ENCODE measurements around the gene SLIT3.

The SLIT3 gene

DNA sequence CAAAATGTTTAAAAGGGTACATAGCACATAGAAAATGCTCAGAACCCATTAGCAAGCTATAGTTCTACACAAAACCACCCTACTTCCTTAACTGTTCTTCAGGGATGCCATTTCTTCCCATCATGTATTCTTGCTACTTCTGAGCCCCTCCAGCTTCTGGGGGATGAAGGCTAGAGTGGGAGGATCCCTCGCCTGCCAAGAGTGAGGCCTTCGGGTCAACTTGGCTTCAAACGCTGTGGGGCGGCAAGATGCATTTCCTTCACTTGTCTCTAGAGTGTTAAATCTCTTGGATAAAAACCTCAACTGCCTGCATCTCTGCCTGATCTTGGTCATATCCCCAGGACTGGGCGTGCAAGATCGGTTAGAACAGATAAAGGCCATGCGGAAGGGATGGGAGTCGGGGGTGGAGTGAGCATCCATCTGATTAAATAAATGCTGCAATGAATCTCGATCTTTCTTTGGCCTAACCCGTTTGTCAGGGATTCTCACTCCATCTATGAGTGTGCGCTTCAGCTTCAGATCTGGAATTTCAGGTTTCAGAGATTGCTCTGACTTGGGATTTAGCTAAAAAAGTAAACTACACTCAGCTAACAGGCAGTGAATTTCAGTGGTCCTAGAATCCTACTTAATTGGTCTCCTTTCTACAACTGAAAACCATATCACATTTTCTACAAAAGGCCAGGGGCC is 603.8 kb downstream of the SLIT3 start:
- DNase-seq (ENCODE audit: low spot score) = no peak

DNA sequence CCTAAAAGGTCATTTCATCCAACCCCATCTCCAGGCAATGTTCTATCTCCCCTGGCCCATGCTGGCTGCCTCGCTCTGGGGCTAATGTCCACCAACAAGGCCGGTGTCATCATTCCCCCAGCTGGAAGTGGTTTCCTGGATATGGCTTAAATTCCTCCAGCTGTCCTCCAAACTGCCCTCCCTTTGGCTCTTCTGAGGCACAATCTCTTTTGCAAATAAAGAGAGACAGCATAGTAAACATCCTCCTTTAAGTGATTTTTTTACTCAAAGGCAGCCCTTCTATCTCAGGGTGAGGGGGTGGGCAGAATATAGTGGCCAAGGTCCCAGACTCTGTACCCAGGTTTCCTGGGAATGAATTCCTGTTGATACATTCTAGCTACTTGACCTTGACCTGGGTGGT is 604.3 kb downstream of the SLIT3 start:
- no peak for DNase-seq (ENCODE audit: low spot score)

DNA sequence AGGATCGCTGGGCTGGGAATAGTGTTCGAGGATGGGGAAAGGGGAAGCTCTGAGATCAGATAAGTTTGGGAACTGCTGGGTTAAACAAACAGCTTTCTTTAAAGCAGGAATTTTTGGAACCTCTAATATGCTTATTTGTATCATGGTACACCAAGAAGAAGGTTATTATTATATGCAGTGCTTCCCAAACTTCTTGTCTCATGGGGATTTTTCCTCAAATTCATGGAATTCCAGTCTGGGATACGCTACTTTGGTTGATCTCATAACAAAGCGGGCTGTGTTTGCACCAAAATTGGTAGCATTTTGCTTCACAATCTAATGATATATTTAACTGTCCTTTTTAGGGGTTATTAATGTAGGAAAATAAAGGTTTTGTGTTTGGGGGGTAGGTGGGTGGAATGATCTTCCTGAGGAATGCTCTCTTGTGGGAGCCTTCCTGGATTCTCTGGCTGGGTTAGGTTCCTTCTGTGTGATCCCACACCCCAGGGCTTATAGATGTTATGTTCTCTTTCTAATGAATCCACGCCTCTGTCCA is 605.6 kb downstream of the SLIT3 start:
- DNase-seq (ENCODE audit: low spot score) = no peak

DNA sequence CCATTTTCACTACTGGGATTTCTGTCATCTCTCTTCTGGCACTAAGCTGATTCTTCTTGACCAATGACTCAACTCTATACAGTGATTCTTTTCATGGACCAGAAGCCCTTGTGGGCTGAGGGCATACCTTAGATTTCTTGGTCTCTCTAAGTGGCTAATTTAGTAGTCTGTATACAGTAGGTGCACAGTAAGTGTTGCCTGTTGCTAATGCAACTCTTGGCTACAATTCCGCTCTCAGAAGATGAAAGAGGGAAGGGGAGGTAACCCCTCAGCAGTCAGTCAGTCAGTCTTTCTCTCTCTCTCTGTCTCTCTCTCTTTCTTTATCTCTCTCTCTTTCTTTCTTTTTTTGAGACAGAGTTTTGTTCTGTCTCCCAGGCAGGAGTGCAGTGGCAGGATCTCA is 606.6 kb downstream of the SLIT3 start:
- DNase-seq (ENCODE audit: low spot score) = no peak

DNA sequence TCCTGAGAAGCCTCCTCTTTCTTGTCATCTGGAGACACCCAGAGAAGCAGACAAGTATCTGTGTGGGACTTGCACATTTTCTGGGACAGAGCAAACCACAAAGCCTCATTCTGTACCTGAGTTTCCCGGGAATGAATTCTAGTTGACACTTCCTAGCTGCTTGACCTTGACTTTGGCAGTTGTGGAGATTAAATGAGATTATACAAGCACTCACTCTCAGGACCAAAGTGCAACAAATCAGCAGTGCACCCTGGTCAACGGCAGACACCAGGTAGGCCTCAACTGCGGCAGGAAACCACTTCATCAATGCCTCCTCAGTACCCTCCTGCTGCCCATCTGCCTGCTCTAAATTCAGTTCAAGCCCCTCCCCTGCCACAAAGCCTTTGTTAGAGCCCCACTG is 607.1 kb downstream of the SLIT3 start:
- no peak for DNase-seq (ENCODE audit: low spot score)

DNA sequence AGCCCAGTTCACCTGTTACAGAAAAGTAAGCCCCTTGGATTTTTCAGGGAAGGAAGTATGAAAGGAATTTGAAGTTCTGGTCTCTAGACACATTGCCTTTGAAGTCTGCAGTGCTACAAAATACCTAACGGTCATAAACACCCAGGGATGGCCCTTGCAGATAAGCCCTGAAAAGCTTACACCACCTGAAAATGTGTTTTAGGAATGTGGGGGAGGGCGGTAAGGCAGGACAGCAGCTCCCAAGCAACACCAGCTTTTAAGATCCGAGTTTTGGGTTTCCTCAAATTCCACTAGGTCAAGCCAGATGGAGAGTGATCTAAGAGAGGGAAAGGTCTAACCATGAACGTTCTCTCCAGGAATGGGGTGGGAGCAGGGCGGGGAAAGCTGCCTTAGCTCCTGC is 607.6 kb downstream of the SLIT3 start:
- no peak for DNase-seq (ENCODE audit: low spot score)

DNA sequence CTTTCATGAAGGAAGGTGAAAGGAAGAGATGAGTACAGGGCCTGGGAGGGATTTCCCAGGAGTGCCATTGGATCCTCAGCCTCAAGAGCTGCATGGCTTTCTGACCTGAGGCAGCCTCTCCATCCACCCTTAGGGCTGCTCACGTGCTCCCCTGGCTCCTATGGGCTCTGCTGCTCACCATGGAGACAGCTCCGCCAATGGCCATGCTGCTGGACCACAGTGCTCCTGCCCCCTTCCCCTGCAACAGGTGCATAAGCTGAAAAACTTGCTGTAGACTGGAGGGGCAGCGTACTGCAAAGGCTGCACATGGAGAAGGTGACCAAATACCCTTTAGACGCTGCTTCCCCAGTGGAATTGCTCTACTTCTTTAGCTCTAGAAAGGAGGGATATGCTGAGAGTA is 609.0 kb downstream of the SLIT3 start:
- no peak for DNase-seq (ENCODE audit: low spot score)

DNA sequence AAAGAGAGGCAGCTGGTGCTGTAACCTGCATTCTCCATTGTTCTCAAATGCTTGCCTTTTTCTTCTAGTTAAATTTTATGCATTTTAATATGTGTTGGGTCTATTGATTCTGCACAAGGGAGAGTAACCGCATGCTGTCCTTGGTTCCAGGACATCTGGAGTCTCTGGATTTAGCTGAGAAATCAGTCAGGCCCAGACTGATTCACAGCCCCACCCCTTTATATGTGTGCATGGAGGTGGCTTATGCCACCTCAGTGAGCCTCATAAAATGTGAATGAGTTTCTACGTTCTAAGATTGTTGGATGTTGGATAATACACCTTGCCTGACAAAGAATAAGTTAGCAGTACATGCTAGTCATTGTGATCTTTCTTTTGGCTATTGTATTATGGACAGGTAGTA is 611.7 kb downstream of the SLIT3 start:
- no peak for DNase-seq (ENCODE audit: low spot score)

DNA sequence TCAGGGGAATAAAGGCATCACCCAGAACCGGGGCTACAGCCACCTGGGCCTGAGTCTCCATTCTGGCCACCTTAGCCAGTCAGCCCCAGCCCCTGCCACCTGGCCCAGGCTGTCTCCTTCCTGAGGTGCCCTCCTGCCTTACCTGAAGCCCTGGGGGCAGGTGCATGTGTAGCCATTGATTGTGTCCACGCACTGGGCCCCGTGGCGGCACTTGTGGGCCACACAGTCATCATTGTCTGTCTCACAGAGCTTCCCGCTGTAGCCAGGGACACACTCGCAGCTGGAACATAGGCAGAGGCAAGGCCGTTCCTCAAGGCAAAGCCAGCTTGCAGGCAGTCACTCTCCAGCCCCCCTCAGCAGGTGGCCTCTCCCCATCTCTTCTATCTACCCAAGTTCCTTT is 614.1 kb downstream of the SLIT3 start:
- no peak for DNase-seq (ENCODE audit: low spot score)

DNA sequence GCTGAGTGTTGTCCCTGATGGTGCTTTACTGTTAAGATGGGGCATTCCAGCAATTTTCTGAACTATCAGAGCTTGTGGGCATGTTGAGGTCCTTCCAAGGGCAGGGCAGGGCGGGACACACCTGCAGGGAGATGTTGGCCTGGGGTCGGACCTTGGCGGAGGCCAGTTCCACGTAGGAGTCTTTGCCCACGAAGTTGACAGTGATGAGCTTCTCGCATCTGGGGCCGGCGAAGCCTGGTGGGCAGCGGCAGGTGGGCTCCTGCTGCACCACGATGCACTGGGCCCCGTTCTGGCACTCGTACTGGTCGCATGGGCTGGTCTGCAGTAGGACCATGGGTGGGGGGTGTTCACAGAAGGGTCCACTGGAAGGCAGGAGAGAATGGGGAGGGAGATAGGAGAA is 615.4 kb downstream of the SLIT3 start:
- DNase-seq (ENCODE audit: low spot score) = no peak

DNA sequence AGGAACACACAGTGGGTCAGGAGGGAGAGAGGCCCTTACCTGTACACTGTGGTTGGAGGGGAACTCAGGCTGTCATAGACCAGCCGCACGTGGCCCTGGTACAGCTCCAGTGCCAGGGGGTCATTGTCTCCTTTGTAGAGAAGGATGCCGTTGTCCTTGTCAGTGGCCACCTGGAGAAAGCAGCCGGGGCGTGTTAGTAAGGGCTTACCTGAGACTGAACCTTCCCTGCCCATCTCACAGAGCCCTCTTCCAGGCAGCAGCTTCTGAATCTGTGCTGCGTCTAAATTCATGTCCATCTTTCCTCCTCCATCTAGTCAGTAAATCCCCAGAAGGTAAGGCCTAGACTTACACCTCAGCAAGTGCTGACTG is 617.0 kb downstream of the SLIT3 start:
- no peak for DNase-seq (ENCODE audit: low spot score)

DNA sequence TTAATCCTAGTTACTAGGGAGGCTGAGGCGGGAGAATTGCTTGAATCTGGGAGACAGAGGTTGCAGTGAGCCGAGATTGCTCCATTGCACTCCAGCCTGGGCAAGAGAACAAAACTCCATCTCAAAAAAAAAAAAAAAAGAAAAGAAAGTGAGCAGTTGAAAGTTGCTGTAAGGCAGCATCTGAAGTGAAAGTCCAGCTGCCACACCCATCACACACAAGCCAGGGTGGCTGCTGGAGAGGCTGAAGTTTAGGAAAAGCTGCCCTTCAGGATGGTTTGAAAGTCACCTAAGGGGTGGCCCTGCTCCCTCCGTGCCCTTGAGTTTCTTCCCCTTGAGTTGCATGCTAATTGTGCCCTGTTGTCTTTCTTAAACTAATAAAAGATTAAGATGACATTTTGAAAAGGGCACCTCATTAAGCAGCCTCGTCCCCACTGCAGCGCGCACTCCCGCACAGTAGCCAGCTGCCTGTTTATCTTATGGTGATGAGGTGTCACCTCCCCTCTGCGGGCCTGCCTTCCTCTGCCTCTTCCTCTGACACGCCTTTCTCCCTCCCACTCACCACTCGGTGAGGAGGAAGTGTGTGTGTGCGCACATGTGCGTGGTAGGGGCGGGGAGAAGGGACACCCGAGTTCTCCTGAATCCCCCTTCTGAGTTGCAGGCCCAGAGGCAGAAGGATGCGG is 617.6 kb downstream of the SLIT3 start:
- no peak for DNase-seq (ENCODE audit: low spot score)

DNA sequence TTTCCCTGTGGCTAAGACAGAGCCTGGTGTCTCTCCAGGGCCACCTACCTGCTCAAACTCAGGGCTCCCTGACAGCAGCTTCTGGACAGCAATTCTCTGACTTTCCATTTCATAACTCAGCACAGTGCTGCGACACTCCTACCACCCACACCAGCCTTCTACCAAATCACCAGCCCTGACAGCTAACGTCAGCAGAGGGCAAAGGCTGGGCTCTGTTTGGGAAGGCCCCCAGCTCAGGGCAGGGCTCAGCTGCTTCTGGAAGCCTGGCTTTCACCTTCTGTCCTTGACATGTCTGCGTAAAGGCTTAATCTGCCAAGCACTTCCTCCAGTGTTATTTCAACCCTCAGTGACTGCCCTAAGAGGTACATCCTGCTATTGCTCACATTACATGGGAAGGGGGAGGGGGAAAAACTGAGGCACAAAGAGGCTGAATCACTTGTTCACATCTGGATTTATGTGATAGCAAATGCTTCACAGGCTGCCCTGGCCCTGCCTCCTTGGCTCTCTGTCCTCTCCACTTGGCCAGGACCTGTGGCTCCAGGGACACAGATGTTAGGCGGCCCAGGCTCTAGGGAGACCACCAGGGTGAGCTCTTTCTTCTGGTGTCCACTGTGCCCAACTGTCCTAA is 619.3 kb downstream of the SLIT3 start:
- DNase-seq (ENCODE audit: low spot score) = no peak

DNA sequence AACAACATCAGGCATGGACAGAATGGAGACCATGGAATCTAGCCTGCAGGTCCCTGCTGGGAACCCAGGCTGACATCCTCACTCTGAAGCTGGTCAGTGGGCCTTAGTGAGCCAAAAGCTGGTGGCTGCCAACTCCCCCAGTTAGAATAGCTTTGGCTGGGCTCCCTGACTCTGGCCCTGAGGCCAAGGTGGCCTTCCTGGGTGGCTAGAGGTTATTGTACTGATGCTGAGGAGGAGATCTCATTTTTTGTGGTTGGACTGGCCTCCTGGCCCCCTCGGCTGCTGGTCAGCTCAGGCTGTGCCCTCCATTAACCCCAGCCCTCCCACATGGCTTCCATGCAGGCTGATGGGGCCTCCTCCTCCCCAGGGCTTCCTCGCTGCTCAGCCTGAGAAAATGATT is 620.5 kb downstream of the SLIT3 start:
- no peak for DNase-seq (ENCODE audit: low spot score)

DNA sequence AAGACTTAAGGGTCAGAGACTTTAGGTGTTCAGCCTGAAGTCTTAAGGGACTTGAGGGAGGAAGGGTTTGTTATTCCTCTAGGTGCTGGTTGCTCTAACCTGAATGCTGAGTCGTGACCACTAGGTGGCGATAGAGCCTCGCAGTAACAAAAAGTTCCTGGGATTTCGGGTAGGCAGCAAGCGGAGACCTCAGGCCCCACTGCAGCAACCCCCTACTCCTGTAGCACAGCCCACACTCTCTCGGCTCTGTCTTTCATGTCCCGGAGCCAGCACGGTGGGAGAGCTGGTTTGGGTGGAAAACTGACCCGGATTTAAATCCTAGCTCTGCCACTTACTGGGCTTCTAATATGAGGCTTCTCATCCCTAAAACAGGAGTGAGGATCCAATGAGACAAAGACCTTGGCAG is 621.4 kb downstream of the SLIT3 start:
- DNase-seq (ENCODE audit: low spot score) = peak; percentile 68

DNA sequence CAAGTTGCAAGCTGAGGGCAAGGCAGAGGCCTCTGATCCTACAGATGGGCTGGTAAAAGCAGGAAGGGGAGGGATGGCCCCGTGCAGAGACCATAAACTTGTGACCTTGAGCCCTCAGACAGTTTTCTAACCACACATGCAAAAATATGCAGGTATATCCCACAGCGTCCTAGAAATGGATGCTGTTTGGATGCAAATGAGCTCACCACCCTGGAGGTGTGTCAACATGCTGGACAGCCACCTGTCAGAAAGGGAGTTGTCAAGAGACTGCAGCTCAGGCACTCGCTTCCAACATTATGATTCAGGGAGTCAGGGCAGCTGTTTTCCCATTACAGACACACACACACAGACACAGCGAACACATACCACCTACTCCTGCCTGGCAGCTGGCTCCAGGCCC is 624.4 kb downstream of the SLIT3 start:
- no peak for DNase-seq (ENCODE audit: low spot score)

DNA sequence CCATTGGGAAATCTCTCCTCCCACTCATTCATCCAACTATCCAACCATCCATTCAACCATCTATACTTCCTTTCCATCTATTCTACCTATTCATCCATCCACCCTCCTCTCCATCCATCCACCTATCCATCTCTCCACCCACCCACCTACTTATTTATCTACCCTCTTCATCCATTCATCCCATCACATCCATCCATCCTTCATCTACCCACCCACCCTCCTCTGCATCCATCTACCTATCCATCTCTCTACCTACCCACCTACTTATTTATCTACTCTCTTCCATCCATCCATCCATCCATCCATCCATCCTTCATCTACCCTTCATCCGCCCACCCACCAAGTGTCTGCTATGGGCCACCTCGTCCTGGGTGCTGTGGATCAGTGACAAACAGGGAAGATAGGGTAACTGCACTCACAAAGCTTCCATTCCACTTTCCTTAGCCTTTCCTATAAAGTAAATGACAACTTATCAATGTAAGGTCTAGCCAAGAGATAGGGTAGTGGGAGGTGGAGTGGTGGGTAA is 625.0 kb downstream of the SLIT3 start:
- DNase-seq (ENCODE audit: low spot score) = no peak

DNA sequence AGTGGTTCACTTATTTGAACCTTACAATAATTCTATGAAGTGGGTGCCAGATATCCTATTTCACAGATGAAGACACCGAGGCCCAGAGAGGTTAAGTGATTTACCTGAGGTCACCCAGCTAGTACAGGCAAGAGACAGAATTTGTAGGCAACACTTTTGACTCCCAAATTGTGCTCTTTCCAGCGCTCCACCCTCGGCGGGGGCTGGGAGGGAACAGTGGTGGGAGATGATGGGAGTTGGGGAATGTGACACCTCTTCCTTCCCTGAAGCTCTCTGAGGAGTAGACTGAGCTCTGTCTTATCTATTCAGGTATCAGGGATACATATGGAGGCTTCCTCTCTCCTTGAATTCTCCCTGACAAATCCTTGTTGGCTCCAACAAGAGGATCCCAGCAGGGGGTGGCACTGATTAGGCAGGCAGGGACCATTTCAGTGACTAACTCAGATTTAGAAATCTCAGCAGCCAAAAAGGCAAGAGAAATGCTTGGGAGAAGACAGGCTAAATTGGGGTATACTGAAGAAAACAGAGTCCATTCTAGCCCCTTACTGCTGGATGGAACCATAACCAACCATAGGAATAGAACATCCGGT is 626.0 kb downstream of the SLIT3 start:
- DNase-seq (ENCODE audit: low spot score) = no peak

DNA sequence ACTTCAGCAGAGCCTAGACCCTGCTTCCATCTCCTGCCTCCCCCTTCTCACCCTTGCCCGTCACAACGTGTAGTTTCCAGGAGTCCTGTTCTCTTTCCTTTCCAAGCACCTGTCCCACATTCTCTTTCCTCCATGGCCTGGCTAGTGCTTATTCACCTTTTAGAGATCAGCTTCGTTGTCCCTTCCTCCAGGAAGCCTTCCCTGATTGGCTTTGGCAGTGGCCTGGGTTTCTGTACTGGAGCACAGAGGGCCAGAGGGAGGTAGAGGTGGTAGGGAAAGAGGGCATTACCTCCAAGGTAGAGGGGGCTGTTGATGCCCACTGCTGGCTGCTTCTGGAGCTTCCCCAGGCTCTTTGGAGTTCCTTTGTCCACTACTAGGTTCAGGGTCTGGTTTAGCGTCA is 628.1 kb downstream of the SLIT3 start:
- DNase-seq (ENCODE audit: low spot score) = no peak

DNA sequence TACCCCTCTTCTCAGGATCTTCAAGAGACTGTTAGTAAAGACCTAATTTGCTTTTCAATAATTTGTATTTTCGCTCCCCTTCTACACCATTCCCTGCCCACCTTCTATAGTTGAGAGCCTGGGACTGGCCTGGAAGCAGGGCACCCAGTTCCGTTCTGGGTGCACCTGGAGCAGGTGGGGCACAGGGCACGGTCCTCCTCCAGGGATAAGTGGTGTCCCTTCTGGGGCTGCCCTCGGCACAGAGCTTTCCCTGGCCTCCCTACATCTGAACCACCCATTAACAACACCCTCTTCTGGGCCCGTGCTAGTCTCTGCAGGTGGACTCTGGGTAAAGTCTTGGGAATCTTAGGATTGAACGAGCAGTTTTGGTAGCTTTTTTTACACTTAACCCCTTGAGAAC is 628.9 kb downstream of the SLIT3 start:
- no peak for DNase-seq (ENCODE audit: low spot score)

DNA sequence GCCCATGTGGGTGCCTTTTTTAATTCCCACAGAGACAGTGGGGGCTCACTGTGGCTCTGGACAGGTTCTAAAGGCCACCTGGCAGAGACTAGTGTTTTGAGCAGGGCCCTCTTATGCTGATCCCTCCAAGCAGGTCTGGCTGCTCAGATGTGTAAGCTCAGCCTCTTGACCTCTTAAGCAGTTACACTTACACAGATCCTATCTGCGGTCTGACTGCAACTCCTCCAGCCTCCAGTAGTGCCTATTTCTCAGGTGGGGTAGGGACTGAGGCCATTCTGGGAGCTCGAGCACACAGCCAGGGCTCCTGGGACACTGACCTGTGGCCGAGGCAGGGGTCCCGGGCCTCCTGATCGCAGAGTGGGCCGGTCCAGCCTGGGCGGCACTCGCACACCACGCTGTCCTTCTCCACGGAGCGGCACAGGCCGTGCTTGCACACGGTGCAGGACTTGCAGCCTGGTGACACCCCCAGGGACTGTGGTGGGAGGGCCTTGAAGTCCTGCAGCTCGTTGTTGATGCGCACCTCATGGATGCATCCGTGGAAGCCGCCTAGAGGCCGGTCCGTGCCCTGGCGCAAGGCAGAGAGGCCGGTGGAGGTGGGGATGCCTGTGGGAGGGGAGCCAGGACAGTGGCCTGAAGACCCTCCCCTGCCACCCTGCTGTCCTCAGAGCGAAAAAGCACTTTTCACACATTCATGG is 629.9 kb downstream of the SLIT3 start:
- DNase-seq (ENCODE audit: low spot score) = no peak

Measured in pons (tissue), 1 donor.